Measurements from ENCODE around the gene TMOD1.

Gene TMOD1

DNA sequence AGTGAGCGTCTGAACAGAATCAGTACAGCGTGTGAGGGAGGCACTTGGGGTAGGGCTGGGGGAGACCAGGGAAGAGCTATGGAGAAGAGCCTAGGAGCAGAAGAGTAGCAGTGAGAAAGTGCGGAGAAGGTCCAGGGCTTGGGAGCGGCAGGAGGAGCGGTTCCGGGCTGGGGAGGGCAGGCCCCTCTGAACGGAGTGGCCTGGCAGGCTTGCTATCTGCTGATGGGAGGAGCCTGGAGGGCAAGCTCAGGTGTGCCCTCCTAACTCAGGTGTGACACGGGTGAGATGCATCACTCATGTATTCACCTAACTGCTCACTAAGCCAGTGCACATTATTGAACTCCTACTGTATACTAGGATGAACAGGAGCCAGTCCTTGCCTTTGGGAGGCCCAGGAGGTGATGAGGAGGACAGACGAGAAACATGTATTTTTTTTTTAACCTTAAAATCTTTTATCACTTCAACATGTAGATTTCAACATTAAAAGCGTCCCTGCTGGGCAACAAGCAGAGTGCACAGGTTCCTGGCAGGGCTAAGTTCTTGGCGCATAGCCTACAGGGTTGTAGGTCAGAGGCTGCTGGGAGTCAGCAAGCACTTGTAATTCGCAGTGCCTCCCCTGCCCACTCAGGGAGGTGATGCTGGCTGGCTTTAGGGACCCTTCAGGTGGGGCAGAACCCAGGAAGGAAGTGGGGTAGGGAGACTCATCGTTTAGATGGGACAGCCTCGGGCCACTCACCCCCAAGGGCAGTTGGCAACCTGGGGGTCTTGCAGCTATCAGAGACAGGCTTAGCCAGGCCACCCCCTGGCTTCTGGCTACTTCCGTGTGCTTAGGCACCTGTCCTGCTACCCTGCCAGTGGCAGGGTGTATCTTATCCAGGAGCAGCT lies 55.5 kb downstream of the TMOD1 start:
- TF ChIP-seq FOXP2 (optimal IDR thresholded peaks at IDR 0.05; ENCODE audit: borderline replicate concordance, extremely low read depth, extremely low read length, insufficient read depth), result no peak
- no peak for TF ChIP-seq SIN3A (IDR thresholded peaks at IDR 0.05; ENCODE audit: borderline replicate concordance, insufficient read depth, low read length)
- TF ChIP-seq, protein P1, sequence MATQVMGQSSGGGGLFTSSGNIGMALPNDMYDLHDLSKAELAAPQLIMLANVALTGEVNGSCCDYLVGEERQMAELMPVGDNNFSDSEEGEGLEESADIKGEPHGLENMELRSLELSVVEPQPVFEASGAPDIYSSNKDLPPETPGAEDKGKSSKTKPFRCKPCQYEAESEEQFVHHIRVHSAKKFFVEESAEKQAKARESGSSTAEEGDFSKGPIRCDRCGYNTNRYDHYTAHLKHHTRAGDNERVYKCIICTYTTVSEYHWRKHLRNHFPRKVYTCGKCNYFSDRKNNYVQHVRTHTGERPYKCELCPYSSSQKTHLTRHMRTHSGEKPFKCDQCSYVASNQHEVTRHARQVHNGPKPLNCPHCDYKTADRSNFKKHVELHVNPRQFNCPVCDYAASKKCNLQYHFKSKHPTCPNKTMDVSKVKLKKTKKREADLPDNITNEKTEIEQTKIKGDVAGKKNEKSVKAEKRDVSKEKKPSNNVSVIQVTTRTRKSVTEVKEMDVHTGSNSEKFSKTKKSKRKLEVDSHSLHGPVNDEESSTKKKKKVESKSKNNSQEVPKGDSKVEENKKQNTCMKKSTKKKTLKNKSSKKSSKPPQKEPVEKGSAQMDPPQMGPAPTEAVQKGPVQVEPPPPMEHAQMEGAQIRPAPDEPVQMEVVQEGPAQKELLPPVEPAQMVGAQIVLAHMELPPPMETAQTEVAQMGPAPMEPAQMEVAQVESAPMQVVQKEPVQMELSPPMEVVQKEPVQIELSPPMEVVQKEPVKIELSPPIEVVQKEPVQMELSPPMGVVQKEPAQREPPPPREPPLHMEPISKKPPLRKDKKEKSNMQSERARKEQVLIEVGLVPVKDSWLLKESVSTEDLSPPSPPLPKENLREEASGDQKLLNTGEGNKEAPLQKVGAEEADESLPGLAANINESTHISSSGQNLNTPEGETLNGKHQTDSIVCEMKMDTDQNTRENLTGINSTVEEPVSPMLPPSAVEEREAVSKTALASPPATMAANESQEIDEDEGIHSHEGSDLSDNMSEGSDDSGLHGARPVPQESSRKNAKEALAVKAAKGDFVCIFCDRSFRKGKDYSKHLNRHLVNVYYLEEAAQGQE (IDR thresholded peaks at IDR 0.05; ENCODE audit: insufficient read depth in 1 of 2, low read depth in 2 of 2, low read length in 2 of 2), result no peak
- TF ChIP-seq POLR2AphosphoS5 (IDR thresholded peaks at IDR 0.05; ENCODE audit: low read depth, low read length), result no peak
- no peak for TF ChIP-seq TAF1 (IDR thresholded peaks at IDR 0.05; ENCODE audit: borderline replicate concordance, insufficient read depth, low read length)

- TF ChIP-seq, protein P1 (IDR thresholded peaks at IDR 0.05; ENCODE audit: insufficient read depth in 1 of 2, low read depth in 2 of 2, low read length in 2 of 2), result no peak
- no peak for TF ChIP-seq SIN3A (IDR thresholded peaks at IDR 0.05; ENCODE audit: borderline replicate concordance, insufficient read depth, low read length)
- TF ChIP-seq TAF1 (IDR thresholded peaks at IDR 0.05; ENCODE audit: borderline replicate concordance, insufficient read depth, low read length), result no peak
- TF ChIP-seq FOXP2 (optimal IDR thresholded peaks at IDR 0.05; ENCODE audit: borderline replicate concordance, extremely low read depth, extremely low read length, insufficient read depth), result no peak
- TF ChIP-seq POLR2AphosphoS5 (IDR thresholded peaks at IDR 0.05; ENCODE audit: low read depth, low read length), result no peak
These were observed 56.2 kb downstream of the TMOD1 start for GRCh38 chr9:97557606-97558095.

GRCh38 chr9:97558701-97559101 lies 57.2 kb downstream of the TMOD1 start:
- TF ChIP-seq, protein P1 (IDR thresholded peaks at IDR 0.05; ENCODE audit: insufficient read depth in 1 of 2, low read depth in 2 of 2, low read length in 2 of 2), result no peak
- TF ChIP-seq TAF1 (IDR thresholded peaks at IDR 0.05; ENCODE audit: borderline replicate concordance, insufficient read depth, low read length) (no peak), SIN3A (IDR thresholded peaks at IDR 0.05; ENCODE audit: borderline replicate concordance, insufficient read depth, low read length) (no peak), POLR2AphosphoS5 (IDR thresholded peaks at IDR 0.05; ENCODE audit: low read depth, low read length) (no peak), FOXP2 (optimal IDR thresholded peaks at IDR 0.05; ENCODE audit: borderline replicate concordance, extremely low read depth, extremely low read length, insufficient read depth) (no peak)

DNA sequence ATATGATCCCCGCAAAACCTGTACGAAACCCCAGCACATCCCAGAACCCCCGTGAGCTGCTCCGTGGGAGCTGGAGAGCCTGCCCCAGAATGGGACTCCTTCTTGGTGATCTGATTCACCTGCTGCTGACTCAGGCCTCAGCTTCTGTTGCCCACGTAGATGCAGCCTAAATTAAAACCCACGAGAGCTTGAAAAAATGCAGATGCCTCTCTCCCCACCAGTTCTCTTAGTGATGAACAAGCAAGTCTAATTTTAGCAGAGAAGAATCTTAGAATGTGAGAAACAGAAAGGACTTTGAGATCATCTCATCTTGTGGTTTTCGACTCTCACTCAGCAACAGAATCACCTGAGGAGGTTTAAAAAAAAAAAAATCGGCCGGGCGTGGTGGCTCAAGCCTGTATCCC lies 57.6 kb downstream of the TMOD1 start:
- TF ChIP-seq TAF1 (IDR thresholded peaks at IDR 0.05; ENCODE audit: borderline replicate concordance, insufficient read depth, low read length) (no peak), FOXP2 (optimal IDR thresholded peaks at IDR 0.05; ENCODE audit: borderline replicate concordance, extremely low read depth, extremely low read length, insufficient read depth) (no peak), SIN3A (IDR thresholded peaks at IDR 0.05; ENCODE audit: borderline replicate concordance, insufficient read depth, low read length) (no peak), POLR2AphosphoS5 (IDR thresholded peaks at IDR 0.05; ENCODE audit: low read depth, low read length) (no peak)
- TF ChIP-seq, protein P1 (IDR thresholded peaks at IDR 0.05; ENCODE audit: insufficient read depth in 1 of 2, low read depth in 2 of 2, low read length in 2 of 2), result no peak

All from PFSK-1 (cell line).